GM12878 (cell line): Measurements from ENCODE around the gene CCDC85B.

Experiments
- CTCF ChIP-seq, 3 experiments: IDR thresholded peaks in 2 of 3; conservative IDR thresholded peaks in 1 of 3; 2 replicates each; pipeline ENCODE4 v1.5.1; 2011; ENCODE audit warnings: low read depth in 3 of 3, low read length in 3 of 3, mild to moderate bottlenecking in 3 of 3, control low read depth in 2 of 3, moderate library complexity in 2 of 3, inconsistent platforms in 1 of 3, mixed read lengths in 1 of 3; ENCODE audit not compliant: control insufficient read depth in 2 of 3, insufficient read depth in 1 of 3; ENCODE audit errors: extremely low read depth in 1 of 3
- EZH2 ChIP-seq: IDR thresholded peaks from 2 replicates; pipeline ENCODE4 v1.6.1; 2012; ENCODE audit warnings: low read depth, mild to moderate bottlenecking, control low read depth, inconsistent platforms, low read length, borderline replicate concordance; ENCODE audit not compliant: control insufficient read depth
- FOS ChIP-seq: IDR thresholded peaks from 3 replicates; pipeline ENCODE4 v1.6.1; 2011; ENCODE audit warnings: borderline replicate concordance; ENCODE audit not compliant: insufficient read length; ENCODE audit errors: extremely low read depth
- FOXM1 ChIP-seq: IDR thresholded peaks from 2 replicates; pipeline ENCODE4 v1.6.1; 2012; ENCODE audit warnings: low read depth, mild to moderate bottlenecking, inconsistent platforms, low read length, moderate library complexity
- HDAC2 ChIP-seq: fragments of 200-600 bp; sonication (generic); IDR thresholded peaks from 2 replicates; pipeline ENCODE4 v1.6.1; 2017
- RAD21 ChIP-seq: IDR thresholded peaks from 2 replicates; pipeline ENCODE4 v1.6.1; 2011; ENCODE audit warnings: mild to moderate bottlenecking, low read depth, low read length, moderate library complexity; ENCODE audit not compliant: insufficient read depth
- SRF ChIP-seq, 2 experiments: IDR thresholded peaks; 2 replicates each; pipeline ENCODE4 v1.6.1; 2011; ENCODE audit warnings: low read depth in 2 of 2, low read length in 2 of 2, mild to moderate bottlenecking in 1 of 2, moderate library complexity in 1 of 2
- USF1 ChIP-seq: IDR thresholded peaks from 2 replicates; pipeline ENCODE4 v1.6.1; 2011; ENCODE audit warnings: borderline replicate concordance, low read depth, mild to moderate bottlenecking, moderate library complexity, mixed read lengths, low read length; ENCODE audit not compliant: insufficient read depth; ENCODE audit errors: extremely low read length

GRCh38 chr11:65915101-65915820 is 24.8 kb downstream of the CCDC85B start:
- no peak for TF ChIP-seq RAD21
- no peak for TF ChIP-seq FOS
- TF ChIP-seq SRF (IDR thresholded peaks at IDR 0.05; ENCODE audit: low read depth in 2 of 2, low read length in 2 of 2), result no peak
- no peak for TF ChIP-seq CTCF (IDR thresholded peaks at IDR 0.05 in 2 of 3, conservative IDR thresholded peaks at IDR 0.05 in 1 of 3; ENCODE audit: control insufficient read depth in 2 of 3, extremely low read depth in 1 of 3, insufficient read depth in 1 of 3, low read depth in 3 of 3, low read length in 3 of 3)
- no peak for TF ChIP-seq EZH2
- no peak for TF ChIP-seq FOXM1
- TF ChIP-seq HDAC2, result no peak
- TF ChIP-seq USF1, result no peak
